Measurements from ENCODE around the gene STAC3.

STAC3 gene

GRCh38 chr12:57211791-57212700, 38.9 kb downstream of the STAC3 start:
- no peak for DNase-seq (ENCODE audit: extremely low spot score)
- POLR2A ChIA-PET, result no interaction called here
- TF ChIP-seq CTCF (IDR thresholded peaks at IDR 0.05; ENCODE audit: control extremely low read depth, extremely low read depth, low read depth, missing control alignments), result no peak
- CTCF ChIA-PET, result interaction anchor here (1.1 to 5.3 kb wide), 9 partner anchors 11 to 275 kb away, joined by 3 to 403 read pairs (median 11); partner anchors contain the start of genes SHMT2 and STAC3

- DNase-seq (ENCODE audit: extremely low spot score), result no peak
- TF ChIP-seq CTCF (IDR thresholded peaks at IDR 0.05; ENCODE audit: control extremely low read depth, extremely low read depth, low read depth, missing control alignments), result no peak
- ChIA-PET CTCF (interaction anchor here (1.3 to 2.8 kb wide), 2 partner anchors 28 to 31 kb away, joined by 4 to 11 read pairs; no protein-coding TSS in a partner anchor), POLR2A (no interaction called here)
These were observed 39.9 kb downstream of the STAC3 start for GRCh38 chr12:57210926-57211692.

GRCh38 chr12:57210461-57210860, 40.5 kb downstream of the STAC3 start:
- no peak for DNase-seq (ENCODE audit: extremely low spot score)
- ChIA-PET POLR2A (no interaction called here), CTCF (interaction anchor here (1.3 to 2.8 kb wide), 2 partner anchors 28 to 32 kb away, joined by 4 to 11 read pairs; no protein-coding TSS in a partner anchor)
- TF ChIP-seq CTCF (IDR thresholded peaks at IDR 0.05; ENCODE audit: control extremely low read depth, extremely low read depth, low read depth, missing control alignments), result no peak

GRCh38 chr12:57209916-57210315, 41.1 kb downstream of the STAC3 start:
- no peak for TF ChIP-seq CTCF (IDR thresholded peaks at IDR 0.05; ENCODE audit: control extremely low read depth, extremely low read depth, low read depth, missing control alignments)

GRCh38 chr12:57208631-57209282, 42.2 kb downstream of the STAC3 start:
- DNase-seq (ENCODE audit: extremely low spot score), result no peak
- POLR2A ChIA-PET, result no interaction called here
- CTCF ChIA-PET, result interaction anchor here (1.2 to 2.8 kb wide), 3 partner anchors 17 to 32 kb away, joined by 4 to 11 read pairs (median 9); no protein-coding TSS in a partner anchor
- TF ChIP-seq CTCF (IDR thresholded peaks at IDR 0.05; ENCODE audit: control extremely low read depth, extremely low read depth, low read depth, missing control alignments), result no peak

More at GRCh38 chr12:57209916-57210315, 41.1 kb downstream of the STAC3 start:
- POLR2A ChIA-PET, result no interaction called here
- CTCF ChIA-PET, result interaction anchor here (1.3 to 2.8 kb wide), 2 partner anchors 29 to 33 kb away, joined by 4 to 11 read pairs; no protein-coding TSS in a partner anchor
- no peak for DNase-seq (ENCODE audit: extremely low spot score)

Data from GM10248 (cell line).